Cardiac muscle cell (in vitro differentiated cells and primary cell): ENCODE measurements around the gene PRSS36. TPM values are rescaled to one million over a fixed set of nuclear protein-coding genes. Genes with fewer than 3 reads are reported as not detected.
"Not testable (repeated sequence)": the region's sequence is repeated elsewhere in the genome, so short reads cannot be mapped to it uniquely, and the experiment has no call there.

Source experiments
- DNase-seq, 2 donors: peaks; one replicate each; pipeline versions ENCODE4 v3.0.0 to v3.0.0-alpha.2; 2010 to 2017; ENCODE audit warnings: low read depth in 1 of 2, low spot score in 1 of 2
- H3K27ac ChIP-seq: fragments of 200-600 bp; sonication (generic); 2 replicates; pipeline ENCODE4 v1.5.1; 2016
- H3K27me3 ChIP-seq: fragments of 200-600 bp; sonication (generic); 2 replicates; pipeline ENCODE4 v1.6.0; 2016; ENCODE audit warnings: control low read depth
- H3K36me3 ChIP-seq: fragments of 200-600 bp; sonication (generic); 2 replicates; pipeline ENCODE4 v1.5.1; 2016; ENCODE audit warnings: control low read depth
- H3K4me1 ChIP-seq: fragments of 200-600 bp; sonication (generic); 2 replicates; pipeline ENCODE4 v1.8.1; 2017; ENCODE audit warnings: low read depth, mild to moderate bottlenecking, mixed run types
- H3K4me3 ChIP-seq: fragments of 200-600 bp; sonication (generic); 2 replicates; pipeline ENCODE4 v1.5.1; 2016; ENCODE audit warnings: mild to moderate bottlenecking
- H3K9me3 ChIP-seq: fragments of 200-600 bp; sonication (generic); 2 replicates; pipeline ENCODE4 v1.5.1; 2017; ENCODE audit warnings: low read depth, mild to moderate bottlenecking, control low read depth
- CTCF ChIP-seq: IDR thresholded peaks from 2 replicates; pipeline ENCODE4 v1.5.1; 2012; ENCODE audit warnings: low read depth, mild to moderate bottlenecking, low read length
- polyA plus RNA-seq: library from polyadenylated mRNA; unstranded; fragments of >200 nt; fragmentation: Nextera tagmentation; extraction: Ambion mirVana; gene quantifications from 2 replicates; pipeline ENCODE4 v1.2.1, GENCODE V29; 2016
- total RNA-seq: library from RNA; depleted of rRNA; stranded (reverse); fragments of >200 nt; gene quantifications from 2 replicates; pipeline ENCODE4 v1.2.3, GENCODE V29; 2016

PRSS36 gene
- total and polyA plus RNA-seq, 2 experiments from 2014 or later, result 0.63 to 1.8 TPM

GRCh38 chr16:31167315-31167714 lies 17.4 kb upstream of the PRSS36 start:
- TF ChIP-seq CTCF, result no peak
- no peaks in the 10 kb centered on the region for H3K36me3 ChIP-seq
- H3K4me3 ChIP-seq, result no peak overlapping the region
- H3K27ac ChIP-seq, result no peak overlapping the region
- no peak for DNase-seq
- H3K4me1 ChIP-seq, result peaks cover 6% of the 10 kb centered on the region
- no peaks in the 10 kb centered on the region for H3K27me3 ChIP-seq
- no peaks in the 10 kb centered on the region for H3K9me3 ChIP-seq

DNA sequence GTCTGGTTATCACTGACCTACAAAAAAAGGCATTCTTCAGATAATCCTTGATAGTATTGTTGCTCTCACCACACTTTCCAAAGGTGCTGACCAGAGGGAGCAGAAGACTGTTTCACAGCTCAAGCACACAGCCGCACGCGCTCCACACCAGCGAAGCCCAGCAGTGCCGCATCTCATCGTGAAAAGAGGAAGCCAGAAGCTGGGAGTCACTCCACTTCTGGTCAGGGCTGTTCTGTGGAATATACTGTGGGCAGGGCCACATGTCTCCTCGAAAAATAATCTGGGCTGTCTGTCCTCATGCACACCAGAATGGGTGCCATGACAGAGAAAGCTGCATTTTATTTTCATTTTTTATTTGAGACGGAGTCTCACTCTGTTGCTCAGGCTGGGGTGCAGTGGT lies 7.3 kb upstream of the PRSS36 start:
- Histone ChIP-seq H3K4me1 (no peaks in the 10 kb centered on the region), H3K36me3 (no peaks in the 10 kb centered on the region), H3K27me3 (no peaks in the 10 kb centered on the region), H3K9me3 (no peaks in the 10 kb centered on the region), H3K4me3 (no peak overlapping the region), H3K27ac (no peak overlapping the region)
- no peak for TF ChIP-seq CTCF
- no peak for DNase-seq

DNA sequence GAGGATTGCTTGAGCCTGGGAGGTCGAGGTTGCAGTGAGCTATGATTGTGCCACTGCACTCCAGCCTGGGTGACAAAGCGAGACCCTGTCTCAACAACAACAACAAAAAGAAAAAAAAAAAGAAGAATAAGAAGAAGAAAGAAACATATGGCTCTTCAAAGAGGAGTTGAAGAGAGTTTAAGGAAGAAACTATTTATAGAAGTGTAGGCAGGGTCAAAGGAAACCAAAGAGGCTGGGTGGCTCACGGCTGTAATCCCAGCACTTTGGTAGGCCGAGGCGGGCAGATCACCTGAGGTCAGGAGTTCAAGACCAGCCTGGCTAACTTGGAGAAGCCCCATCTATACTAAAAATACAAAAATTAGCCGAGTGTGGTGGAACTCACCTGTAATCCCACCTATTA lies 1.1 kb upstream of the PRSS36 start:
- not testable (repeated sequence) for H3K9me3 ChIP-seq, DNase-seq, H3K36me3 ChIP-seq

DNA sequence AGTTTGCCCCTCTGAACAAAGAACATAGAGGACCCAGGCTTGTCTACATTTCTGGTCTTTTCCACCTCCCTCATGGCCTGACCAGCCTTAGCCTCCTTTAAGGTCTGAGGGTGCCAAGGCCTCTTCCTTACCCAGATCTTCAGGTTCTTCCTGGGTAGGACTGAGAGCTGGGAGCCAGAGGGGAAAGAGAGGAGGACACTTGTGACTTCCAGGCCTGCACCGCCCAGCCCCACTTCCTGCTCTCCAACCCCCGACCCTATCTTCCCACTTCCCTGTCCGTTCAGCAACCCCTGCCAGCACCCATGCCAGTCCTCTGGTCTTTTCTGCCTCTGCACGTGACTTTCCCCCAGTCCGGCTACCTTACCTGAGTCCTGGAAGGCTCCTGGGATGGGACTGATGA lies 534 bp downstream of the PRSS36 start:
- Histone ChIP-seq H3K36me3 (no peaks in the 10 kb centered on the region), H3K9me3 (no peaks in the 10 kb centered on the region), H3K4me1 (no peaks in the 10 kb centered on the region), H3K27ac (no peak overlapping the region), H3K27me3 (peaks cover 42% of the 10 kb centered on the region), H3K4me3 (no peak overlapping the region)
- no peak for TF ChIP-seq CTCF
- DNase-seq, result no peak

More for the DNA sequence above, 1.1 kb upstream of the PRSS36 start:
- H3K4me1 ChIP-seq, H3K27ac ChIP-seq, H3K4me3 ChIP-seq: not testable (repeated sequence)
- H3K27me3 ChIP-seq, result peaks cover 38% of the 10 kb centered on the region

DNA sequence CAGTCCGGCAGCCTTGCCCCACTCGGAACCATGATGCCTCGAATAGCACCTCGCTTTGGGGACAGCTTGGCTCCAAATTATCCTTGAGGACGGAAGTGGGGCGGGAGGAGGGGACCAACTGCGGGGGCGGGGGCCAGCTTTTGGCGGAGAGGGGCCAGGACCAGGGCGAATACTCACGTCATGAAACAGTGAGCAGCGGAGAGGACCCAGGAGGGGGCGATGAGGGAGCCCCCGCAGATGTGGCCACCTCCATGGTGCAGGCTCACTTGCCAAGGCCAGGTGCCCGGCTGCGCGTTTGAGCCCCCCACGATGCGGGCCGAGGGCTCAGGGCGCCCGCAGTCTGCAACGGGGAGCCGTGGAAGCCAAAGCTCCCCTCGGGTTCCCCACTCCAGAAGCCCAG lies 970 bp downstream of the PRSS36 start:
- Histone ChIP-seq H3K4me3 (no peak overlapping the region), H3K9me3 (no peaks in the 10 kb centered on the region), H3K36me3 (no peaks in the 10 kb centered on the region), H3K27ac (no peak overlapping the region), H3K4me1 (no peaks in the 10 kb centered on the region), H3K27me3 (peaks cover 42% of the 10 kb centered on the region)
- TF ChIP-seq CTCF, result no peak
- no peak for DNase-seq

DNA sequence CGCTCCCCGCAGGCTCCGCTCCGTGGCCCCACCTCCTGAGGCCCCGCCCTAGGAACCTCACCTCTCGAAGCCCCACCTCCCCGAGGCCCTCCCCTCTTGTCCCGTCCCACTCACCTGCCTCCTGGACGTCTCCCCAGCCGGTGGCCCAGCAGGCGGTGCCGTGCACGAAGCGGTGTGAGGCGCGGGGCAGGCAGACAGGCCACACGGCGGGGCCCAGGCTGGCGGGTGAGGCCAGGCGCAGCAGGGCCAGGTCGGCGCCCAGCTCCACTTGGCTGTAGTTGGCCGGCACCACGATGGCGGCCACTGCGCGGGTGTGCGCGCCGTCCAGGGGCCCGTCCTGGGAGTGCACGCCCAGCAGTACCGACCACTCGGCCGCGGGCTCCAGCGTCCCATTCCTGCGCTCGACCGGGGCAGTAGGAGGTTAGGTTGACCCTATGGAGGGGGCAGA lies 1.6 kb downstream of the PRSS36 start:
- no peak for TF ChIP-seq CTCF
- H3K27ac ChIP-seq, result no peak overlapping the region
- H3K36me3 ChIP-seq, result no peaks in the 10 kb centered on the region
- no peaks in the 10 kb centered on the region for H3K4me1 ChIP-seq
- H3K4me3 ChIP-seq, result no peak overlapping the region
- no peaks in the 10 kb centered on the region for H3K9me3 ChIP-seq
- H3K27me3 ChIP-seq, result peaks cover 42% of the 10 kb centered on the region
- no peak for DNase-seq
